ENCODE measurements around the gene OTUD3.

Gene OTUD3

DNA sequence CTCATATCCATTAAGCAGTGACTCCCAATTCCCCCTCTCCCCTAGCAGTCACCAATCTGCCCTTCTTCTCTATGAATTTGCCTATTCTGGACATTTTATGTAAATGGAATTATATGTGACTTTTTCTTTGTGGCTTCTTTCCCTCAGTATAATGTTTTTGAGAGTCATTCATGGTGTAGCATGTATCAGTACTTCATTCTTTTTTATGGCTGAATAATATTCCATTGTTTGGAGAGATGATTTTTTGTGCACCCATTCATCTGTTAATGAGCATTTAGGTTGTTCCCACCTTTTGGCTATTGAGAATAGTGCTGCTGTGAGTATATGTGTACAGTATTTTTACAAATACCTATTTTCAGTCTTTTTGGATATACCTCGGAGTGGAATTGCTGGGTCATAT is 19.5 kb downstream of the OTUD3 start:
- H3K9me3 ChIP-seq (ENCODE audit: low read length), result no peaks in the 10 kb centered on the region
- no peaks in the 10 kb centered on the region for H4K20me1 ChIP-seq (ENCODE audit: insufficient read depth, low read length)
- H3F3A ChIP-seq (ENCODE audit: insufficient read depth, low read length), result no peaks in the 10 kb centered on the region
- TF ChIP-seq, protein P1, sequence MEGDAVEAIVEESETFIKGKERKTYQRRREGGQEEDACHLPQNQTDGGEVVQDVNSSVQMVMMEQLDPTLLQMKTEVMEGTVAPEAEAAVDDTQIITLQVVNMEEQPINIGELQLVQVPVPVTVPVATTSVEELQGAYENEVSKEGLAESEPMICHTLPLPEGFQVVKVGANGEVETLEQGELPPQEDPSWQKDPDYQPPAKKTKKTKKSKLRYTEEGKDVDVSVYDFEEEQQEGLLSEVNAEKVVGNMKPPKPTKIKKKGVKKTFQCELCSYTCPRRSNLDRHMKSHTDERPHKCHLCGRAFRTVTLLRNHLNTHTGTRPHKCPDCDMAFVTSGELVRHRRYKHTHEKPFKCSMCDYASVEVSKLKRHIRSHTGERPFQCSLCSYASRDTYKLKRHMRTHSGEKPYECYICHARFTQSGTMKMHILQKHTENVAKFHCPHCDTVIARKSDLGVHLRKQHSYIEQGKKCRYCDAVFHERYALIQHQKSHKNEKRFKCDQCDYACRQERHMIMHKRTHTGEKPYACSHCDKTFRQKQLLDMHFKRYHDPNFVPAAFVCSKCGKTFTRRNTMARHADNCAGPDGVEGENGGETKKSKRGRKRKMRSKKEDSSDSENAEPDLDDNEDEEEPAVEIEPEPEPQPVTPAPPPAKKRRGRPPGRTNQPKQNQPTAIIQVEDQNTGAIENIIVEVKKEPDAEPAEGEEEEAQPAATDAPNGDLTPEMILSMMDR (IDR thresholded peaks at IDR 0.05; ENCODE audit: low read length), result no peak
- no peak for TF ChIP-seq EZH2 (IDR thresholded peaks at IDR 0.05; ENCODE audit: borderline replicate concordance, low read length)
- H3K9ac ChIP-seq (ENCODE audit: low read length), result no peak overlapping the region
- H2AFZ ChIP-seq (ENCODE audit: low read length), result no peak overlapping the region
- H3K36me3 ChIP-seq (ENCODE audit: insufficient read depth, low read length), result peaks cover 93% of the 10 kb centered on the region
- no peak overlapping the region for H3K4me3 ChIP-seq (ENCODE audit: low read depth, low read length, poor library complexity, severe bottlenecking)
- H3K79me2 ChIP-seq (ENCODE audit: insufficient read depth, low read length), result no peaks in the 10 kb centered on the region
- H3K9me2 ChIP-seq (ENCODE audit: low read depth, low read length), result no peaks in the 10 kb centered on the region
- H3K27ac ChIP-seq (ENCODE audit: low read depth, low read length, poor library complexity, severe bottlenecking), result no peak overlapping the region
- H3K4me1 ChIP-seq (ENCODE audit: insufficient read depth, low read length, severe bottlenecking), result no peaks in the 10 kb centered on the region
- no peak overlapping the region for H3K4me2 ChIP-seq (ENCODE audit: low read length)
- H3K27me3 ChIP-seq (ENCODE audit: insufficient read depth, low read length), result no peaks in the 10 kb centered on the region

DNA sequence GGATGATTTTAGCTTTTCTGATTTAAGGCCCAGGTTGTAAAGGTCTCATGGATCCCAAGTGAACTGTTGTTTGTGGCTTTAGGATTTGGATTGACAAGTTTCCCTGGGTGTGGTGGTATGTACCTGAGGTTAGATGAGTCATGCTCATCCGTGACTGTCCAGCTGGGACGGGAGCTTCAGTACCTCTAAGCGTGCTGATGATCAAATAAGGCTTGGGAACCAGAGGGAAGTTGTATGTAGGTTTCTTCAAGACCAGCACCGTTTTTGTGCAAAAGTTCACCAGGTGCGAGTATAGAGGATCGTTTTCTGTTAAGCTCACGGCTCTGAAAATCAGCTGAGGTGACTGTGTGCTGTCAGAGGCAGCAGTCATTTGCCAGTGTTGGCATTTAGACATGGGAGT is 21.4 kb downstream of the OTUD3 start:
- no peaks in the 10 kb centered on the region for H3K9me2 ChIP-seq (ENCODE audit: low read depth, low read length)
- no peaks in the 10 kb centered on the region for H4K20me1 ChIP-seq (ENCODE audit: insufficient read depth, low read length)
- no peak overlapping the region for H3K4me2 ChIP-seq (ENCODE audit: low read length)
- no peaks in the 10 kb centered on the region for H3K9me3 ChIP-seq (ENCODE audit: low read length)
- no peaks in the 10 kb centered on the region for H3K27me3 ChIP-seq (ENCODE audit: insufficient read depth, low read length)
- no peak for TF ChIP-seq EZH2 (IDR thresholded peaks at IDR 0.05; ENCODE audit: borderline replicate concordance, low read length)
- TF ChIP-seq, protein P1 (IDR thresholded peaks at IDR 0.05; ENCODE audit: low read length), result no peak
- peaks cover 93% of the 10 kb centered on the region for H3K36me3 ChIP-seq (ENCODE audit: insufficient read depth, low read length)
- no peaks in the 10 kb centered on the region for H3K4me1 ChIP-seq (ENCODE audit: insufficient read depth, low read length, severe bottlenecking)
- H3K27ac ChIP-seq (ENCODE audit: low read depth, low read length, poor library complexity, severe bottlenecking), result no peak overlapping the region
- no peak overlapping the region for H2AFZ ChIP-seq (ENCODE audit: low read length)
- no peak overlapping the region for H3K9ac ChIP-seq (ENCODE audit: low read length)
- no peaks in the 10 kb centered on the region for H3F3A ChIP-seq (ENCODE audit: insufficient read depth, low read length)
- H3K4me3 ChIP-seq (ENCODE audit: low read depth, low read length, poor library complexity, severe bottlenecking), result no peak overlapping the region
- no peaks in the 10 kb centered on the region for H3K79me2 ChIP-seq (ENCODE audit: insufficient read depth, low read length)

DNA sequence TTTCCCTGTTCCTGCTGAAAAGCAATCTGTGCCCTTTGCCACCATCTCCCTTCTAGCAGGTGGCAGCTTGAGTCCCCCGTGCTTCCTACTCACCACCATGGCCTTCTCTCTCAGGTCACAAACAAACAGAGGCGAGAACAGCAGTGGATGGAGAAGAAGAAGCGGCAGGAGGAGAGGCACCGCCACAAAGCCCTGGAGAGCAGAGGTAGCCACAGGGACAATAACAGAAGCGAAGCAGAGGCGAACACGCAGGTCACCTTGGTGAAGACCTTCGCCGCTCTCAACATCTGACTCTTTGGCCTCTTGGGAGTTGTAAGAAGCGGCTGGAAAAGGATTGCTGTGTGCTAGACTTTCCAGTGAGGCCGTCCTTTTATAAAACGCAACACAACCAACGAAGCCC is 25.3 kb downstream of the OTUD3 start:
- H3K9me3 ChIP-seq (ENCODE audit: low read length), result no peaks in the 10 kb centered on the region
- H3K9ac ChIP-seq (ENCODE audit: low read length), result no peak overlapping the region
- H3K27ac ChIP-seq (ENCODE audit: low read depth, low read length, poor library complexity, severe bottlenecking), result no peak overlapping the region
- no peak overlapping the region for H3K4me3 ChIP-seq (ENCODE audit: low read depth, low read length, poor library complexity, severe bottlenecking)
- no peaks in the 10 kb centered on the region for H4K20me1 ChIP-seq (ENCODE audit: insufficient read depth, low read length)
- no peaks in the 10 kb centered on the region for H3F3A ChIP-seq (ENCODE audit: insufficient read depth, low read length)
- H3K9me2 ChIP-seq (ENCODE audit: low read depth, low read length), result no peaks in the 10 kb centered on the region
- H3K4me1 ChIP-seq (ENCODE audit: insufficient read depth, low read length, severe bottlenecking), result no peaks in the 10 kb centered on the region
- no peak overlapping the region for H2AFZ ChIP-seq (ENCODE audit: low read length)
- H3K79me2 ChIP-seq (ENCODE audit: insufficient read depth, low read length), result no peaks in the 10 kb centered on the region
- TF ChIP-seq, protein P1 (IDR thresholded peaks at IDR 0.05; ENCODE audit: low read length), result no peak
- no peak for TF ChIP-seq EZH2 (IDR thresholded peaks at IDR 0.05; ENCODE audit: borderline replicate concordance, low read length)
- H3K27me3 ChIP-seq (ENCODE audit: insufficient read depth, low read length), result no peaks in the 10 kb centered on the region
- peaks cover 92% of the 10 kb centered on the region for H3K36me3 ChIP-seq (ENCODE audit: insufficient read depth, low read length)
- no peak overlapping the region for H3K4me2 ChIP-seq (ENCODE audit: low read length)
